Liver (tissue), 9 donors: ENCODE data around the gene ATP10B. TPM values are rescaled to one million over a fixed set of nuclear protein-coding genes. Genes with fewer than 3 reads are reported as not detected.

ENCODE experiments used
- DNase-seq: peaks from one replicate; pipeline ENCODE4 v3.0.0-alpha.2; 2017; ENCODE audit warnings: low spot score
- H3K27ac ChIP-seq, 2 donors: one replicate each; pipeline ENCODE4 v1.7.0; 2013; ENCODE audit warnings: inconsistent platforms in 2 of 2, low read length in 2 of 2, control low read depth in 1 of 2, low read depth in 1 of 2, mild to moderate bottlenecking in 1 of 2
- H3K27me3 ChIP-seq, 4 donors: one replicate each; pipeline versions ENCODE4 v1.6.1 to v1.7.0; 2013; ENCODE audit warnings: low read length in 3 of 4, inconsistent platforms in 1 of 4, mild to moderate bottlenecking in 1 of 4, moderate library complexity in 1 of 4; ENCODE audit not compliant: control insufficient read depth in 4 of 4, insufficient read depth in 4 of 4
- H3K36me3 ChIP-seq, 4 donors: one replicate each; pipeline versions ENCODE4 v1.6.1 to v1.7.0; 2013; ENCODE audit warnings: low read length in 3 of 4, mild to moderate bottlenecking in 3 of 4, low read depth in 1 of 4, moderate library complexity in 1 of 4; ENCODE audit not compliant: control insufficient read depth in 4 of 4, insufficient read depth in 3 of 4
- H3K4me1 ChIP-seq, 4 donors: one replicate each; pipeline versions ENCODE4 v1.6.1 to v1.7.0; 2013; ENCODE audit warnings: low read length in 3 of 4, mild to moderate bottlenecking in 3 of 4, moderate library complexity in 1 of 4; ENCODE audit not compliant: control insufficient read depth in 4 of 4, insufficient read depth in 4 of 4
- H3K4me3 ChIP-seq, 3 donors: one replicate each; pipeline versions ENCODE4 v1.6.1 to v1.7.0; 2013; ENCODE audit warnings: low read length in 3 of 3, control low read depth in 1 of 3, low read depth in 1 of 3, mild to moderate bottlenecking in 1 of 3
- H3K9ac ChIP-seq, 2 donors: one replicate each; pipeline ENCODE4 v1.7.0; 2013; ENCODE audit warnings: low read length in 2 of 2, mild to moderate bottlenecking in 2 of 2, moderate library complexity in 2 of 2, control low read depth in 1 of 2, low read depth in 1 of 2
- H3K9me3 ChIP-seq, 4 donors: one replicate each; pipeline versions ENCODE4 v1.6.1 to v1.7.0; 2013; ENCODE audit warnings: low read length in 3 of 4; ENCODE audit not compliant: control insufficient read depth in 4 of 4
- EGR1 ChIP-seq, 2 donors: IDR thresholded peaks; 2 replicates each; pipeline ENCODE4 v1.6.1; 2016 to 2018; ENCODE audit warnings: antibody characterized with exemption in 2 of 2, low read depth in 2 of 2
- FOXA2 ChIP-seq: IDR thresholded peaks from 2 replicates; pipeline ENCODE4 v1.6.1; 2016; ENCODE audit warnings: antibody characterized with exemption
- GABPA ChIP-seq, 2 donors: IDR thresholded peaks in 1 of 2; conservative IDR thresholded peaks in 1 of 2; 2 replicates each; pipeline ENCODE4 v1.6.1; 2016; ENCODE audit warnings: antibody characterized with exemption in 2 of 2, mild to moderate bottlenecking in 1 of 2, moderate library complexity in 1 of 2
- HNF4A ChIP-seq, 2 donors: conservative IDR thresholded peaks; 2 replicates each; pipeline ENCODE4 v1.6.1; 2016; ENCODE audit warnings: antibody characterized with exemption in 2 of 2, mild to moderate bottlenecking in 2 of 2
- HNF4G ChIP-seq: IDR thresholded peaks from 2 replicates; pipeline ENCODE4 v1.6.1; 2016; ENCODE audit warnings: antibody characterized with exemption
- JUND ChIP-seq, 2 donors: IDR thresholded peaks; 2 replicates each; pipeline ENCODE4 v1.6.1; 2016; ENCODE audit warnings: antibody characterized with exemption in 2 of 2
- NR2F2 ChIP-seq: IDR thresholded peaks from 2 replicates; pipeline ENCODE4 v1.6.1; 2016; ENCODE audit warnings: antibody characterized with exemption
- RAD21 ChIP-seq, 2 donors: IDR thresholded peaks; 2 replicates each; pipeline ENCODE4 v1.6.1; 2016; ENCODE audit warnings: antibody characterized with exemption in 2 of 2, mild to moderate bottlenecking in 2 of 2
- RXRA ChIP-seq, 2 donors: IDR thresholded peaks; 2 replicates each; pipeline ENCODE4 v1.6.1; 2017 to 2018; ENCODE audit warnings: antibody characterized with exemption in 2 of 2, mild to moderate bottlenecking in 1 of 2
- SP1 ChIP-seq: IDR thresholded peaks from 2 replicates; pipeline ENCODE4 v1.6.1; 2018; ENCODE audit warnings: antibody characterized with exemption, mild to moderate bottlenecking
- TAF1 ChIP-seq: conservative IDR thresholded peaks from 2 replicates; pipeline ENCODE4 v1.6.1; 2016; ENCODE audit warnings: antibody characterized with exemption, mild to moderate bottlenecking
- YY1 ChIP-seq: IDR thresholded peaks from 2 replicates; pipeline ENCODE4 v1.6.1; 2016; ENCODE audit warnings: antibody characterized with exemption, mild to moderate bottlenecking
- WGBS: extraction: QIAGEN DNeasy Blood & Tissue Kit; methylation state at CpG from one replicate; pipeline ENCODE4 v1.1.7; 2013; 5-methylcytosine and 5-hydroxymethylcytosine counted together
- polyA plus RNA-seq, 2 donors: library from polyadenylated mRNA; stranded (reverse) in 1 of 2; unstranded in 1 of 2; fragments of 200-250 nt in 1 of 2; fragments of >200 nt in 1 of 2; fragmentation: Nextera tagmentation in 1 of 2; extraction: Ambion mirVana in 1 of 2; gene quantifications; one replicate each; pipeline versions ENCODE4 v1.2.1 to v1.2.3, GENCODE V29; 2013 to 2015
- total RNA-seq, 2 donors: library from RNA; depleted of rRNA; stranded (reverse); fragments of >200 nt; gene quantifications; one replicate each; pipeline ENCODE4 v1.2.3, GENCODE V29; 2014
- TF ChIP-seq, protein P1 (sequence below): IDR thresholded peaks from 2 replicates; pipeline ENCODE4 v1.6.1; 2016; ENCODE audit warnings: antibody characterized with exemption
- TF ChIP-seq, protein P2 (sequence below): IDR thresholded peaks from 2 replicates; pipeline ENCODE4 v1.6.1; 2016; ENCODE audit warnings: antibody characterized with exemption, mild to moderate bottlenecking
- TF ChIP-seq, protein P3 (sequence below): IDR thresholded peaks from 2 replicates; pipeline ENCODE4 v1.6.1; 2016; ENCODE audit warnings: antibody characterized with exemption
- TF ChIP-seq, protein P4 (sequence below): fragments of 150-350 bp; IDR thresholded peaks from 2 replicates; pipeline ENCODE4 v1.5.1; 2017; ENCODE audit warnings: improper control_type of control experiment, low read depth, low read length; ENCODE audit not compliant: missing input control
- TF ChIP-seq, protein P5 (sequence below): IDR thresholded peaks from 2 replicates; pipeline ENCODE4 v1.6.1; 2016; ENCODE audit warnings: antibody characterized with exemption
- donor health status: healthy.
- donor health status: healthy.
- donor health status: healthy.
- donor health status: healthy.
- donor health status: healthy.

The ATP10B gene
- total and polyA plus RNA-seq, 4 donors, result 0.05 to 0.67 (median 0.05) TPM; not detected in 1

DNA sequence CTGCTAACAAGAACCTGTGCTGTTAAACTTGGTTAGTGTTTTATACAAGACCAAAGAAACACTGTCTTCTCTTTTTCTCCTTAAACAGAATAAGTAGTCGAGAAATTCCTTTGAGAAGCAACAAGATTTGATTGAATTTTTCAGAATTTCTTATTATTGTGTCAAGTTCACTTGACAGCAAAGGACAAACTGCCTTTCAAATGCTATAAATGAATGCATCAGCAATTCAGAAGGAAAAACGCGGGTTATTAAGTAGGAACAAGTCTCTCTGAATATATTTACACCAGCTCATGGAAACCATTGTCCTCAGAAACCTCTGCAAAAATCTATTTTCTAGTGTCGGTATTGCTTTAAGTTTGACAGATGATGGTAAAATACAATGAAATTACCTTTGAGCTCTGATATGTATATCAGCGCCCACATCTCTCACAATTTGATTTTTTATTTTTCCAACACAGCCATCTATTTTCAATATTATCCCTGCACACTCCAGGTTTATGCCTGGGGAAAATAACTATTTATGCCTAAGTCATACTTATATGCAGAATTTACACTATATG is 4.4 kb downstream of the ATP10B start:
- H3K9me3 ChIP-seq, result no peaks in the 10 kb centered on the region
- H3K27ac ChIP-seq, result no peak overlapping the region
- H3K36me3 ChIP-seq, result no peaks in the 10 kb centered on the region
- DNase-seq, result no peak
- 76% methylated on average over 5 of the region's 5 CpGs for WGBS
- H3K4me3 ChIP-seq, result no peak overlapping the region
- H3K4me1 ChIP-seq, result no peaks in the 10 kb centered on the region
- H3K27me3 ChIP-seq, result no peaks in the 10 kb centered on the region
- no peak for TF ChIP-seq SP1
- no peak for TF ChIP-seq RXRA (IDR thresholded peaks at IDR 0.05)
- TF ChIP-seq, protein P1, sequence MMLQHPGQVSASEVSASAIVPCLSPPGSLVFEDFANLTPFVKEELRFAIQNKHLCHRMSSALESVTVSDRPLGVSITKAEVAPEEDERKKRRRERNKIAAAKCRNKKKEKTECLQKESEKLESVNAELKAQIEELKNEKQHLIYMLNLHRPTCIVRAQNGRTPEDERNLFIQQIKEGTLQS, result no peak
- no peak for TF ChIP-seq RAD21 (IDR thresholded peaks at IDR 0.05)
- no peak for TF ChIP-seq EGR1 (IDR thresholded peaks at IDR 0.05; ENCODE audit: low read depth in 2 of 2)
- TF ChIP-seq YY1, result no peak
- TF ChIP-seq GABPA (IDR thresholded peaks at IDR 0.05 in 1 of 2, conservative IDR thresholded peaks at IDR 0.05 in 1 of 2), result no peak
- TF ChIP-seq, protein P2, sequence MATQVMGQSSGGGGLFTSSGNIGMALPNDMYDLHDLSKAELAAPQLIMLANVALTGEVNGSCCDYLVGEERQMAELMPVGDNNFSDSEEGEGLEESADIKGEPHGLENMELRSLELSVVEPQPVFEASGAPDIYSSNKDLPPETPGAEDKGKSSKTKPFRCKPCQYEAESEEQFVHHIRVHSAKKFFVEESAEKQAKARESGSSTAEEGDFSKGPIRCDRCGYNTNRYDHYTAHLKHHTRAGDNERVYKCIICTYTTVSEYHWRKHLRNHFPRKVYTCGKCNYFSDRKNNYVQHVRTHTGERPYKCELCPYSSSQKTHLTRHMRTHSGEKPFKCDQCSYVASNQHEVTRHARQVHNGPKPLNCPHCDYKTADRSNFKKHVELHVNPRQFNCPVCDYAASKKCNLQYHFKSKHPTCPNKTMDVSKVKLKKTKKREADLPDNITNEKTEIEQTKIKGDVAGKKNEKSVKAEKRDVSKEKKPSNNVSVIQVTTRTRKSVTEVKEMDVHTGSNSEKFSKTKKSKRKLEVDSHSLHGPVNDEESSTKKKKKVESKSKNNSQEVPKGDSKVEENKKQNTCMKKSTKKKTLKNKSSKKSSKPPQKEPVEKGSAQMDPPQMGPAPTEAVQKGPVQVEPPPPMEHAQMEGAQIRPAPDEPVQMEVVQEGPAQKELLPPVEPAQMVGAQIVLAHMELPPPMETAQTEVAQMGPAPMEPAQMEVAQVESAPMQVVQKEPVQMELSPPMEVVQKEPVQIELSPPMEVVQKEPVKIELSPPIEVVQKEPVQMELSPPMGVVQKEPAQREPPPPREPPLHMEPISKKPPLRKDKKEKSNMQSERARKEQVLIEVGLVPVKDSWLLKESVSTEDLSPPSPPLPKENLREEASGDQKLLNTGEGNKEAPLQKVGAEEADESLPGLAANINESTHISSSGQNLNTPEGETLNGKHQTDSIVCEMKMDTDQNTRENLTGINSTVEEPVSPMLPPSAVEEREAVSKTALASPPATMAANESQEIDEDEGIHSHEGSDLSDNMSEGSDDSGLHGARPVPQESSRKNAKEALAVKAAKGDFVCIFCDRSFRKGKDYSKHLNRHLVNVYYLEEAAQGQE, result no peak
- no peak for TF ChIP-seq NR2F2
- TF ChIP-seq, protein P3, sequence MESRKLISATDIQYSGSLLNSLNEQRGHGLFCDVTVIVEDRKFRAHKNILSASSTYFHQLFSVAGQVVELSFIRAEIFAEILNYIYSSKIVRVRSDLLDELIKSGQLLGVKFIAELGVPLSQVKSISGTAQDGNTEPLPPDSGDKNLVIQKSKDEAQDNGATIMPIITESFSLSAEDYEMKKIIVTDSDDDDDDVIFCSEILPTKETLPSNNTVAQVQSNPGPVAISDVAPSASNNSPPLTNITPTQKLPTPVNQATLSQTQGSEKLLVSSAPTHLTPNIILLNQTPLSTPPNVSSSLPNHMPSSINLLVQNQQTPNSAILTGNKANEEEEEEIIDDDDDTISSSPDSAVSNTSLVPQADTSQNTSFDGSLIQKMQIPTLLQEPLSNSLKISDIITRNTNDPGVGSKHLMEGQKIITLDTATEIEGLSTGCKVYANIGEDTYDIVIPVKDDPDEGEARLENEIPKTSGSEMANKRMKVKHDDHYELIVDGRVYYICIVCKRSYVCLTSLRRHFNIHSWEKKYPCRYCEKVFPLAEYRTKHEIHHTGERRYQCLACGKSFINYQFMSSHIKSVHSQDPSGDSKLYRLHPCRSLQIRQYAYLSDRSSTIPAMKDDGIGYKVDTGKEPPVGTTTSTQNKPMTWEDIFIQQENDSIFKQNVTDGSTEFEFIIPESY, result no peak
- TF ChIP-seq HNF4A (conservative IDR thresholded peaks at IDR 0.05), result no peak
- TF ChIP-seq TAF1, result no peak
- TF ChIP-seq JUND (IDR thresholded peaks at IDR 0.05), result no peak
- TF ChIP-seq HNF4G, result no peak
- no peak for TF ChIP-seq FOXA2
- TF ChIP-seq, protein P4, sequence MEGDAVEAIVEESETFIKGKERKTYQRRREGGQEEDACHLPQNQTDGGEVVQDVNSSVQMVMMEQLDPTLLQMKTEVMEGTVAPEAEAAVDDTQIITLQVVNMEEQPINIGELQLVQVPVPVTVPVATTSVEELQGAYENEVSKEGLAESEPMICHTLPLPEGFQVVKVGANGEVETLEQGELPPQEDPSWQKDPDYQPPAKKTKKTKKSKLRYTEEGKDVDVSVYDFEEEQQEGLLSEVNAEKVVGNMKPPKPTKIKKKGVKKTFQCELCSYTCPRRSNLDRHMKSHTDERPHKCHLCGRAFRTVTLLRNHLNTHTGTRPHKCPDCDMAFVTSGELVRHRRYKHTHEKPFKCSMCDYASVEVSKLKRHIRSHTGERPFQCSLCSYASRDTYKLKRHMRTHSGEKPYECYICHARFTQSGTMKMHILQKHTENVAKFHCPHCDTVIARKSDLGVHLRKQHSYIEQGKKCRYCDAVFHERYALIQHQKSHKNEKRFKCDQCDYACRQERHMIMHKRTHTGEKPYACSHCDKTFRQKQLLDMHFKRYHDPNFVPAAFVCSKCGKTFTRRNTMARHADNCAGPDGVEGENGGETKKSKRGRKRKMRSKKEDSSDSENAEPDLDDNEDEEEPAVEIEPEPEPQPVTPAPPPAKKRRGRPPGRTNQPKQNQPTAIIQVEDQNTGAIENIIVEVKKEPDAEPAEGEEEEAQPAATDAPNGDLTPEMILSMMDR, result no peak
- no peak overlapping the region for H3K9ac ChIP-seq

DNA sequence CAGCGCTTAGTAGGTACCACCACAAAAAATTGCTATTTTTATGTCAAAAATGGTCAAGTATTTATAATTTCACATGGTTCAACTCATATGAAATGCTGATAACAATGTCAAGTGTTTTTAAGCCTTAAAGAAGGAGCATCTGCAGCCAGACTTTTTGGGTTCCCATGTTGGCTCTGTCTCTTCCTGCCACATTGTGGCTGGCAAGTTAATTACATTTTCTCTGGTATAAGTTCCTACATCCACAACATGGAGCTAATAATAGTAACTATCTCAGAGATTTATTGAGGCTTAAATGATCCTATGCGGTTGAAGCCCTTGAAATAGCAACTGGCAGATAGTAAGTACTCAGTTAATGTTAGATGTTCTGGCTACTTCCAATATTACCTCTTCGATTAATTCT is 5.4 kb downstream of the ATP10B start:
- H3K9ac ChIP-seq, result no peak overlapping the region
- H3K27ac ChIP-seq, result no peak overlapping the region
- H3K27me3 ChIP-seq, result no peaks in the 10 kb centered on the region
- DNase-seq, result no peak
- H3K4me3 ChIP-seq, result no peak overlapping the region
- H3K9me3 ChIP-seq, result no peaks in the 10 kb centered on the region
- H3K4me1 ChIP-seq, result no peaks in the 10 kb centered on the region
- 70% methylated on average over 3 of the region's 3 CpGs for WGBS
- no peaks in the 10 kb centered on the region for H3K36me3 ChIP-seq
- TF ChIP-seq, protein P5, sequence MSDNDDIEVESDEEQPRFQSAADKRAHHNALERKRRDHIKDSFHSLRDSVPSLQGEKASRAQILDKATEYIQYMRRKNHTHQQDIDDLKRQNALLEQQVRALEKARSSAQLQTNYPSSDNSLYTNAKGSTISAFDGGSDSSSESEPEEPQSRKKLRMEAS, result no peak
- TF ChIP-seq, protein P4, result no peak
- TF ChIP-seq, protein P1, result no peak
- TF ChIP-seq RXRA (IDR thresholded peaks at IDR 0.05), result no peak
- TF ChIP-seq, protein P2, result no peak
- TF ChIP-seq HNF4A (conservative IDR thresholded peaks at IDR 0.05), result no peak
